LNCAP (cell line): ENCODE results near the gene WFIKKN1.

Experiments
- CTCF ChIP-seq: fragments of 450-650 bp; IDR thresholded peaks from 2 replicates; pipeline ENCODE4 v1.5.1; 2017; ENCODE audit warnings: mild to moderate bottlenecking

WFIKKN1 gene

GRCh38 chr16:649631-650030, 18.8 kb downstream of the WFIKKN1 start:
- TF ChIP-seq CTCF: no peak

GRCh38 chr16:651844-652243, 21.1 kb downstream of the WFIKKN1 start:
- no peak for TF ChIP-seq CTCF

GRCh38 chr16:652454-653305, 21.9 kb downstream of the WFIKKN1 start:
- no peak for TF ChIP-seq CTCF

GRCh38 chr16:654034-654433, 23.2 kb downstream of the WFIKKN1 start:
- no peak for TF ChIP-seq CTCF

- no peak for TF ChIP-seq CTCF
These were observed 26.7 kb downstream of the WFIKKN1 start for GRCh38 chr16:657487-657886.

- TF ChIP-seq CTCF: peak; percentile 17; the same call in 1 of the 2 replicates
These were observed 28.1 kb downstream of the WFIKKN1 start for GRCh38 chr16:658679-659571.

- no peak for TF ChIP-seq CTCF
These were observed 28.8 kb downstream of the WFIKKN1 start for GRCh38 chr16:659618-660017.
